AG10803 (cell line): ENCODE data around the gene HEATR1.
A peak's percentile ranks its signal among the peaks of the same experiment; 100 is the strongest.
"Not testable (repeated sequence)": the region's sequence is repeated elsewhere in the genome, so short reads cannot be mapped to it uniquely, and the experiment has no call there.

ENCODE experiments used
- DNase-seq: peaks from one replicate; pipeline ENCODE4 v3.0.0; 2010; ENCODE audit warnings: low read depth
- H3K4me3 ChIP-seq: 2 replicates; pipeline ENCODE4 v1.5.1; 2011; ENCODE audit warnings: mild to moderate bottlenecking, low read length, control low read depth
- CTCF ChIP-seq: conservative IDR thresholded peaks from 2 replicates; pipeline ENCODE4 v1.5.1; 2011; ENCODE audit warnings: mild to moderate bottlenecking, low read length, control low read depth, inconsistent platforms

Gene HEATR1

GRCh38 chr1:236612349-236612748 lies 8.0 kb upstream of the HEATR1 start:
- DNase-seq, result no peak
- no peak for TF ChIP-seq CTCF
- no peak overlapping the region for H3K4me3 ChIP-seq

GRCh38 chr1:236608930-236609726 lies 4.8 kb upstream of the HEATR1 start:
- no peak overlapping the region for H3K4me3 ChIP-seq
- peak; percentile 64 for TF ChIP-seq CTCF
- DNase-seq, result peak; percentile 59

- not testable (repeated sequence) for DNase-seq, H3K4me3 ChIP-seq
Measured at GRCh38 chr1:236607597-236607996, 3.3 kb upstream of the HEATR1 start.

GRCh38 chr1:236604905-236605806 lies 840 bp upstream of the HEATR1 start:
- peak overlapping the region; percentile 95 for H3K4me3 ChIP-seq
- TF ChIP-seq CTCF, result no peak
- DNase-seq, result no peak

- H3K4me3 ChIP-seq, result no peak overlapping the region
- no peak for TF ChIP-seq CTCF
- no peak for DNase-seq
Measured at GRCh38 chr1:236602171-236602570, 2.1 kb downstream of the HEATR1 start.

- H3K4me3 ChIP-seq, result no peak overlapping the region
- TF ChIP-seq CTCF, result no peak
- no peak for DNase-seq
Measured at GRCh38 chr1:236590553-236591150, 13.7 kb downstream of the HEATR1 start.

- no peak overlapping the region for H3K4me3 ChIP-seq
- DNase-seq, result no peak
- no peak for TF ChIP-seq CTCF
Measured at GRCh38 chr1:236589531-236589930, 14.8 kb downstream of the HEATR1 start.
